Measurements from ENCODE around the gene ANKRD22.

Gene ANKRD22

DNA sequence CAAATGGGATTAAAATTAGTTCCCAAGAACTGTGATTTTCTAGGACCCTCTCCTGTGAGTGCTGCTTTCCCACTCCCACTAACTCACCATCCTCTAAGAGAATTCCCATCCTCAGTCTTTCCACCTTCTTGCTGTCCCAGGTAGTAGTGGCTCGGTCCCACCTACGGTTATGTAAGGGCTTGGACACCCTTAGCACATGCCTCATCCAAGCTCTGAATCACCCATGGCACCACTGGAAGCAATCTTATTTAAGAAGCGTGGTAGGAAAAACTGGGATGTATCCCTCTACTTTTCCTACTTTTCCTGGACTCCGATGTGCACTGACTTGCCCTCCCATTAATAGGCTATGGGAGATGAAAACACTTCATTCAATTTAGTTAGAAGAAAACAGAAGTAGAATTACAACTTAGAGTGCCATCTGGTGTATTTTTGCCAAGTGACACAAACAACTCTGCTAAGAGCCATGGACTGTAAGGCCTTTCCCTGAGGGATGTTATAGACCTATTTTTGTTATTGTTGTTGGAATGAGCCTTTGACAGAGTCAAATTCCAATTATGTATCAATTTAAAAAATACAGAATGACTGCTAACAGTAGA lies 13.7 kb upstream of the ANKRD22 start:
- H3K4ac ChIP-seq (ENCODE audit: low read depth, low read length) = no peak overlapping the region
- no peak overlapping the region for H3K4me3 ChIP-seq (ENCODE audit: low read depth, low read length)
- no peak overlapping the region for H2BK5ac ChIP-seq (ENCODE audit: low read depth, low read length, poor library complexity)
- H3K9me3 ChIP-seq (ENCODE audit: insufficient read depth, low read depth, low read length) = peaks cover 2% of the 10 kb centered on the region
- H3K4me2 ChIP-seq (ENCODE audit: low read length) = no peak overlapping the region
- H3K27me3 ChIP-seq (ENCODE audit: insufficient read depth, low read length) = no peaks in the 10 kb centered on the region
- no peaks in the 10 kb centered on the region for H3K36me3 ChIP-seq (ENCODE audit: control insufficient read depth in 1 of 2, insufficient read depth in 2 of 2, low read length in 2 of 2)
- no peak overlapping the region for H2BK12ac ChIP-seq (ENCODE audit: low read length)
- no peak overlapping the region for H3K18ac ChIP-seq (ENCODE audit: low read length)
- H4K12ac ChIP-seq (ENCODE audit: low read depth, low read length) = no peak overlapping the region
- no peak overlapping the region for H3K23ac ChIP-seq (ENCODE audit: low read length)
- no peak overlapping the region for H4K91ac ChIP-seq (ENCODE audit: low read depth, low read length)
- H2BK120ac ChIP-seq (ENCODE audit: insufficient read depth, low read length, poor library complexity) = no peak overlapping the region
- no peak for DNase-seq
- no peak overlapping the region for H3K14ac ChIP-seq (ENCODE audit: low read length)
- H3K27ac ChIP-seq (ENCODE audit: low read depth, low read length) = no peak overlapping the region
- H3K9ac ChIP-seq (ENCODE audit: low read length) = no peak overlapping the region
- H3K4me1 ChIP-seq (ENCODE audit: control insufficient read depth in 1 of 2, insufficient read depth in 2 of 2, low read length in 2 of 2) = no peaks in the 10 kb centered on the region
- H2AFZ ChIP-seq (ENCODE audit: insufficient read depth, low read length, poor library complexity) = no peak overlapping the region
- no peaks in the 10 kb centered on the region for H3K79me2 ChIP-seq (ENCODE audit: control insufficient read depth, insufficient read depth, low read length, poor library complexity)
- H2AK5ac ChIP-seq (ENCODE audit: low read length) = no peak overlapping the region
- no CpG with 5 or more reads among the region's 4 CpGs for WGBS (ENCODE audit: extremely low coverage, insufficient coverage, insufficient read length)
- no peak overlapping the region for H4K8ac ChIP-seq (ENCODE audit: low read depth, low read length)
- no peaks in the 10 kb centered on the region for H3K79me1 ChIP-seq (ENCODE audit: low read length)

DNA sequence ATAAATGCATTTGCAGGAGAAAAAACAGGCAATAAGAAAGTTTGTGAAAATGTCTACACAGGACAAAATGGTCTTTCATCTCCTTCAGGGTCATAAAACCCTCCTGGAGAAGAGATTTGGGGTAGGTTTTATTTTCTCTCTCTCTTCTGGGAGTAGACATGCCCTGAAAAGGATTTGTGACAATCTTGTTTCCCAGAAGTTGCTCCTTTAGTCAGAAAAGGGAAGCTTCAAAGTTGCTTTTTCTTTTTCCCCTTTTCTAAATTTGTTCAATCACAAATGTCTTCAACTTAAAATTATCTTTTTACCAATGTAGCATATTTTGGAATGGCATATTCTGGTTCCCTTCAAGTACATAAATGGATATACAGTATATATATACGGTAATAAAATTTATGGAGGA lies 9.4 kb upstream of the ANKRD22 start:
- WGBS (ENCODE audit: extremely low coverage, insufficient coverage, insufficient read length) = no CpG with 5 or more reads among the region's 1 CpG
- H3K79me1 ChIP-seq (ENCODE audit: low read length) = no peaks in the 10 kb centered on the region
- H2AK5ac ChIP-seq (ENCODE audit: low read length) = no peak overlapping the region

DNA sequence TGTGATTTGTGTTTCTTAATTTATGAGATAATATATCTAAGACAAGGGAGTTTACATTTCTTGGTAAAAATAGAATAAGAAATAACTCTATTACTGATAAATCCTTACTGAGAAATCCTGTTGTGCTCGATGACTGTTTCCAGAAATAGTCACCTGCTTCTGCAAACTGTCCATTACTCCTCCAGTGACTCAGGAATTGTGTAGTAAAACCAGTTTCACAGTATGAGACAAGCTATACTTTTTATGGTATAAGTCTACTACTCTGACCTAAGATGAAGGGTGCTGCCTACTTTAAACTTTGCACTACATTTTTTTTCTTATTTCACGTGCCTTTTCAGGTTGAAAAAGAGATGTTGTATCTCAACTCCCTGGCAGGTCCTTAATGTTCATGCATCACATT lies 6.8 kb upstream of the ANKRD22 start:
- H3K4me1 ChIP-seq (ENCODE audit: control insufficient read depth in 1 of 2, insufficient read depth in 2 of 2, low read length in 2 of 2) = no peaks in the 10 kb centered on the region
- no peak overlapping the region for H3K18ac ChIP-seq (ENCODE audit: low read length)
- no peaks in the 10 kb centered on the region for H3K79me1 ChIP-seq (ENCODE audit: low read length)
- H3K4me2 ChIP-seq (ENCODE audit: low read length) = no peak overlapping the region
- no peak overlapping the region for H3K4ac ChIP-seq (ENCODE audit: low read depth, low read length)
- H3K14ac ChIP-seq (ENCODE audit: low read length) = no peak overlapping the region
- no peaks in the 10 kb centered on the region for H3K79me2 ChIP-seq (ENCODE audit: control insufficient read depth, insufficient read depth, low read length, poor library complexity)
- no peak overlapping the region for H2AFZ ChIP-seq (ENCODE audit: insufficient read depth, low read length, poor library complexity)
- H4K91ac ChIP-seq (ENCODE audit: low read depth, low read length) = no peak overlapping the region
- H3K27ac ChIP-seq (ENCODE audit: low read depth, low read length) = no peak overlapping the region
- peak in 1 of 2 donors; percentile 48 for DNase-seq
- no peak overlapping the region for H2BK5ac ChIP-seq (ENCODE audit: low read depth, low read length, poor library complexity)
- H3K9me3 ChIP-seq (ENCODE audit: insufficient read depth, low read depth, low read length) = peaks cover 2% of the 10 kb centered on the region
- H2BK12ac ChIP-seq (ENCODE audit: low read length) = no peak overlapping the region
- no peak overlapping the region for H2AK5ac ChIP-seq (ENCODE audit: low read length)
- H3K36me3 ChIP-seq (ENCODE audit: control insufficient read depth in 1 of 2, insufficient read depth in 2 of 2, low read length in 2 of 2) = no peaks in the 10 kb centered on the region
- H4K8ac ChIP-seq (ENCODE audit: low read depth, low read length) = no peak overlapping the region
- no peak overlapping the region for H4K12ac ChIP-seq (ENCODE audit: low read depth, low read length)
- H3K9ac ChIP-seq (ENCODE audit: low read length) = no peak overlapping the region
- no peak overlapping the region for H2BK120ac ChIP-seq (ENCODE audit: insufficient read depth, low read length, poor library complexity)
- H3K27me3 ChIP-seq (ENCODE audit: insufficient read depth, low read length) = no peaks in the 10 kb centered on the region
- no CpG with 5 or more reads among the region's 2 CpGs for WGBS (ENCODE audit: extremely low coverage, insufficient coverage, insufficient read length)
- no peak overlapping the region for H3K23ac ChIP-seq (ENCODE audit: low read length)
- H3K4me3 ChIP-seq (ENCODE audit: low read depth, low read length) = no peak overlapping the region

More for the DNA sequence above, 9.4 kb upstream of the ANKRD22 start:
- Histone ChIP-seq H3K4ac (ENCODE audit: low read depth, low read length) (no peak overlapping the region), H2BK120ac (ENCODE audit: insufficient read depth, low read length, poor library complexity) (no peak overlapping the region), H3K18ac (ENCODE audit: low read length) (no peak overlapping the region), H2AFZ (ENCODE audit: insufficient read depth, low read length, poor library complexity) (no peak overlapping the region), H3K27ac (ENCODE audit: low read depth, low read length) (no peak overlapping the region), H4K8ac (ENCODE audit: low read depth, low read length) (no peak overlapping the region), H3K9ac (ENCODE audit: low read length) (no peak overlapping the region), H3K4me1 (ENCODE audit: control insufficient read depth in 1 of 2, insufficient read depth in 2 of 2, low read length in 2 of 2) (no peaks in the 10 kb centered on the region), H3K27me3 (ENCODE audit: insufficient read depth, low read length) (no peaks in the 10 kb centered on the region), H4K91ac (ENCODE audit: low read depth, low read length) (no peak overlapping the region), H3K4me2 (ENCODE audit: low read length) (no peak overlapping the region), H4K12ac (ENCODE audit: low read depth, low read length) (no peak overlapping the region), H2BK5ac (ENCODE audit: low read depth, low read length, poor library complexity) (no peak overlapping the region), H3K36me3 (ENCODE audit: control insufficient read depth in 1 of 2, insufficient read depth in 2 of 2, low read length in 2 of 2) (no peaks in the 10 kb centered on the region), H3K23ac (ENCODE audit: low read length) (no peak overlapping the region), H2BK12ac (ENCODE audit: low read length) (no peak overlapping the region), H3K14ac (ENCODE audit: low read length) (no peak overlapping the region), H3K9me3 (ENCODE audit: insufficient read depth, low read depth, low read length) (peaks cover 2% of the 10 kb centered on the region), H3K4me3 (ENCODE audit: low read depth, low read length) (no peak overlapping the region), H3K79me2 (ENCODE audit: control insufficient read depth, insufficient read depth, low read length, poor library complexity) (no peaks in the 10 kb centered on the region)
- no peak for DNase-seq

DNA sequence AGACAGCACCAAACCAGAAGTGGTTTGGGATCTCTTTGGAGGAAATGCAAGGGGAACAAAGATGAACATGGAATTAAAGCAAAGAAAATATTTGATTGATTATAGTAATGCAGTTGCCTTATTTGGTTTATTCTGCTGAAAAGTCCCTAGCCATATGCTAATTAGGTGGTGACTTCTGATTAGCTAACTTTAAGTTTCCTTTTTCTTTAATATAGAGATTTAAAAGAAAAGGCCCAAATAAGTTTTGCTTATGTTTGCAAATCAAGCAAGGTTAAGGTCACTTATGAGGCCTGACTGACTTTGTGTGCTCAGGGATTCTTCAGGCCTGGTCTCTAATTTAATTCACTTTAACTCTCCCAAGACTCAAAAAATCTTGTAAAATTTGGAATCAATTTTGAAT lies 6.2 kb upstream of the ANKRD22 start:
- H3K18ac ChIP-seq (ENCODE audit: low read length) = no peak overlapping the region
- no peaks in the 10 kb centered on the region for H3K36me3 ChIP-seq (ENCODE audit: control insufficient read depth in 1 of 2, insufficient read depth in 2 of 2, low read length in 2 of 2)
- no peak overlapping the region for H3K9ac ChIP-seq (ENCODE audit: low read length)

More for the DNA sequence above, 6.2 kb upstream of the ANKRD22 start:
- Histone ChIP-seq H2BK5ac (ENCODE audit: low read depth, low read length, poor library complexity) (no peak overlapping the region), H3K79me1 (ENCODE audit: low read length) (no peaks in the 10 kb centered on the region), H4K8ac (ENCODE audit: low read depth, low read length) (no peak overlapping the region), H3K14ac (ENCODE audit: low read length) (no peak overlapping the region), H4K91ac (ENCODE audit: low read depth, low read length) (no peak overlapping the region), H2BK12ac (ENCODE audit: low read length) (no peak overlapping the region), H3K4me3 (ENCODE audit: low read depth, low read length) (no peak overlapping the region), H3K27ac (ENCODE audit: low read depth, low read length) (no peak overlapping the region), H3K4me1 (ENCODE audit: control insufficient read depth in 1 of 2, insufficient read depth in 2 of 2, low read length in 2 of 2) (no peaks in the 10 kb centered on the region), H3K27me3 (ENCODE audit: insufficient read depth, low read length) (no peaks in the 10 kb centered on the region), H2AFZ (ENCODE audit: insufficient read depth, low read length, poor library complexity) (no peak overlapping the region), H2BK120ac (ENCODE audit: insufficient read depth, low read length, poor library complexity) (no peak overlapping the region), H2AK5ac (ENCODE audit: low read length) (no peak overlapping the region), H3K4ac (ENCODE audit: low read depth, low read length) (no peak overlapping the region), H3K79me2 (ENCODE audit: control insufficient read depth, insufficient read depth, low read length, poor library complexity) (no peaks in the 10 kb centered on the region), H3K4me2 (ENCODE audit: low read length) (no peak overlapping the region), H3K23ac (ENCODE audit: low read length) (no peak overlapping the region), H3K9me3 (ENCODE audit: insufficient read depth, low read depth, low read length) (peaks cover under 1% of the 10 kb centered on the region), H4K12ac (ENCODE audit: low read depth, low read length) (no peak overlapping the region)
- DNase-seq = no peak
